ENCODE data around the gene CUL7.

DNA sequence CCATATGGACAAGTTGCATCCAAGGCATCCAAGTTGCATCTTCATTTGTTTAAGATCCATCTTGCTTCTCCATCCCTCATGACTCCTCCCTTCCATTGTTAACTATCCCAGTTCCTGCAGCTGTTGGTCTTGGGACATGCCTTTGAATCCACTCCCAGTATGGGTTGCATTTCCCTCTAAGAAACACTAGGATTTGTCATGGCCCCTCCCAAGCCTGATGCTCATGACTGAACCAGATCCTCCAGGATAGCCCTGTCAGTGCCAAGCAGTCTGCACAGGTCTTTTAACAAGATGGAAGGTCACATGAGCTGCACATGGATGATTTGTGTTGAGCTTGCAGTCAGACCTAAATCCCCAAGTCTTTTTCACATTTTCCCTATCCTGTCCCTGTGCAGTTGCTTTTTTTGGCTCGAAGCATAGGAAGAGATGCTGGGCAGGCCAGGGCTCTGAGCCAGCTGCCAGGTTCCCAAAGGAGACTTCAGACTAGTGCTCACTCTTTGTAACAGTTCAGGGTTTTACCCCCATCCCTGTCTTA is 65.1 kb downstream of the CUL7 start:
- TF ChIP-seq EZH2 (IDR thresholded peaks at IDR 0.05) (no peak), POLR2AphosphoS5 (IDR thresholded peaks at IDR 0.05; ENCODE audit: borderline replicate concordance, low read depth, low read length) (no peak)
